Measurements from ENCODE around the gene FRS3.

The FRS3 gene

GRCh38 chr6:41724586-41725501 is 54.9 kb downstream of the FRS3 start:
- DNase-seq: no peak

- no peak for DNase-seq
These were observed 55.5 kb downstream of the FRS3 start for GRCh38 chr6:41724228-41724580.

GRCh38 chr6:41723530-41724227 is 56.0 kb downstream of the FRS3 start:
- no peak for DNase-seq

DNA sequence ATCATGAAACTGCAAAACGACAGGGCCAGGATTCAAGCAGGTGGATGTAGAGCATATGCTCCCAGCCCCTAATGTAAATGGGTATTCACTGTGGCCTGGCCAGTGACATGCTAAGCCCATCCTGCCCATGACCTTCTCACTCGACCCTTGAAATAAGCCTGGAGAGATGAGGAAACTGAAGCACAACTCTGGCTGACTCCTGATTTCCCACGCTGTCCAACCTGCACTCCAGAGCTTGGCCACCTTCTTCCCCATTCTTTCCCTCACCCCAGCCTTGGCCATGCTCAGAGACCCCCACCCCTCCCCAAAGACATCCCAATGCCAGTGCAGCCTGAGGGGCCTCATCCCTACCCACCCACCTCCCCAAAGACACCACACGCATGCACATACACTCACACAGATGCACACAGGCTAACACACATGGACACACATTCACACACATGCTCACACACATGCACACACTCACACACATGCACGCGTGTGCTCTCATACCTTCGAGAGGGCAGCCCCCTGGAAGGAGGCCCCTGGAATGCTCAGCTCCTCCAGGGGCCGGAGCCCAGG is 56.7 kb downstream of the FRS3 start:
- no peak for DNase-seq

DNA sequence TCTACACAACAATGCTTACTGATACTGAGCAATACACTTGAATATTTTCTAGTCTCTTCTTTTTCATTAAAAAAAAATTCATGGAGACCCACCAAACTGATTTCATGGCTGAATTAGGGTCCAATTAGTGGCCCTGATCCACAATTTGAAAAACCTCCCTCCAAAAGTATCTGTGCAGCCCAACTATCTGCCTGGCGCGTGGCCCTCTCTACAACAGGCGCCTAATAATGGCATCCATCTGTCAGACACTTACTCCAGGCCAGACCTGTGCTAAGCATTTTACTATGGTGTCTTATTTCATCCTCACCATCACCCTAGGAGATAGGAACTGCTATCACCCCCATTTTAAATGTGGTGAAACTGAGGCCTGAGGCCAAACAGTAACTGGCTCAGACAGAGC is 58.3 kb downstream of the FRS3 start:
- no peak for DNase-seq

DNA sequence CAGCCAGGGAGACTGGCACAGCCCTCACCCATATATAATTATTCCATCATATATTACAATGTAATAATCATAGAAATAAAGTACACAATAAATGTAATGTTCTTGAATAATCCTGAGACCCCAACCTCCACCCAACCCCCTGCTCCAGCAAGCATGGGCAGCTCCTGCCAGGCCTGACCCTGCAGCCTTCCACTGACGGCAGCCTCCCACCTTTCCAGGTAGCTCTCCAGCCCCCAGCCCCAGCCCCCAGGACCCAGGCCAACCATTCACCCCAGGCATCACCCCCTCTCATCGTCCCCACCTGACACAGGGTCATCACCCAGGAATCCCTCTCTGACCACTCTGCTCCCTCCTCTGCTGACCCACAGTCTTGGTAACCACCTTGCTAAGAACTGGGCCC is 58.9 kb downstream of the FRS3 start:
- no peak for DNase-seq

DNA sequence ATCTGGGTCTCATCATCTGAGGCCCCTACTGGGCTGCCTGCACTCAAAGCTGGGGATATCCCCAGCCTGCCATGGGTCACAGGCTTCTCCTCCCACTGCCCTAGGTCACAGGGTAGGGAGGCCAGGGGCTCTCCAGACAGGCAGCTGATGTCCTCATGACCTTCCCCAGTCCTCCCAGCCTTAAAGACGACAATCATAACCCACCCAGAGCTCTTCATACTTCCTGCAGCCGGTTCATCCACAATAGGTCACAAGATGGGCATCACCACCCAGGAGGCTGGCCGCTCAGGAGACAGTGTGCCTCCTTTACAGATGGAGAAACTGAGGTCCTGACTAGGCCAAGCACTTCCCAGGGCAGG is 59.5 kb downstream of the FRS3 start:
- DNase-seq: no peak

All from RPMI8226 (cell line).